ENCODE measurements around the gene EVC. TPM values are rescaled to one million over a fixed set of nuclear protein-coding genes. Genes with fewer than 3 reads are reported as not detected.
"Not testable (repeated sequence)": the region's sequence is repeated elsewhere in the genome, so short reads cannot be mapped to it uniquely, and the experiment has no call there.

EVC gene
- total and polyA plus RNA-seq, 2 of the 4 experiments (the other 2 are of a cell fraction): 16.8 to 18.9 TPM

DNA sequence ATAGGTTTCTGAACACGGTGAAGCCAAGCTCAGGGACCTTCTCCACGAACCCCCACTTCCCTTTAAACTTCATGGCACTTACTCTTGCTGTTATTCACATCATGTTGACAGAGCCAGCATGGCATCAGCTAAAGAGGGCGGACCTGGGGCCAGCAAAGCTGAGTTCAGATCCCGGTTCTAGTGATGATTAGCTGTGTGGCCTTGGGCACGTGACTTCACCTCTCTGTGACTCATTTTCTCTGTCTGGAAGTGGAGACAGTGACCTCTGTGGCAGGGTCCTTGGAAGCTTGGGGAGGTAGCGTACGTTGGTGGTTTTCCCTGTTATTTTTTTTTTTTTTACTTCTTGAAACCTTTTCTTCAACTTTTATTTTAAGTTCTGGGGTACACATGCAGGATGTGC, 13.4 kb downstream of the EVC start:
- no peak overlapping the region for H4K5ac ChIP-seq (ENCODE audit: low read depth, low read length)
- in situ Hi-C loops (cut with MboI; ENCODE audit: low sequenced_read_pairs): no loop called here
- peaks cover 32% of the 10 kb centered on the region for H3K36me3 ChIP-seq (ENCODE audit: control insufficient read depth, insufficient read depth, low read length)
- no peak for DNase-seq
- TF ChIP-seq, protein P1, sequence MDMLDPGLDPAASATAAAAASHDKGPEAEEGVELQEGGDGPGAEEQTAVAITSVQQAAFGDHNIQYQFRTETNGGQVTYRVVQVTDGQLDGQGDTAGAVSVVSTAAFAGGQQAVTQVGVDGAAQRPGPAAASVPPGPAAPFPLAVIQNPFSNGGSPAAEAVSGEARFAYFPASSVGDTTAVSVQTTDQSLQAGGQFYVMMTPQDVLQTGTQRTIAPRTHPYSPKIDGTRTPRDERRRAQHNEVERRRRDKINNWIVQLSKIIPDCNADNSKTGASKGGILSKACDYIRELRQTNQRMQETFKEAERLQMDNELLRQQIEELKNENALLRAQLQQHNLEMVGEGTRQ (IDR thresholded peaks at IDR 0.05; ENCODE audit: low read depth, low read length): peak; percentile 55
- TF ChIP-seq CHD1 (IDR thresholded peaks at IDR 0.05; ENCODE audit: low read depth, low read length) (no peak), MXI1 (IDR thresholded peaks at IDR 0.05; ENCODE audit: borderline replicate concordance, low read depth, low read length) (no peak)
- H2BK5ac ChIP-seq (ENCODE audit: low read depth, low read length, poor library complexity, severe bottlenecking): no peak overlapping the region
- WGBS, 2 experiments (ENCODE audit: extremely low coverage in 2 of 2, insufficient read length in 1 of 2): no CpG with 5 or more reads among the region's 7 CpGs
- H3K79me1 ChIP-seq (ENCODE audit: low read depth in 1 of 2, low read length in 2 of 2): peaks cover 34 to 65% of the 10 kb centered on the region in 2 experiments
- H2AFZ ChIP-seq (replicated peaks; ENCODE audit: low read length, poor library complexity): no peak overlapping the region
- 0 out of 2 replicates have a peak overlapping the region, but pooled peaks have one; percentile 20 for H2AK5ac ChIP-seq (ENCODE audit: low read depth, low read length)
- BruUV-seq (replicated peaks): no TSS peak
- dilution Hi-C loops (cut with HindIII; ENCODE audit: low sequenced_read_pairs, unreplicated experiment): no loop called here
- no peaks in the 10 kb centered on the region for H3K27me3 ChIP-seq (ENCODE audit: control insufficient read depth, insufficient read depth, low read length)
- H4K91ac ChIP-seq (ENCODE audit: insufficient read depth, low read depth, low read length): no peak overlapping the region
- no peak overlapping the region for H4K8ac ChIP-seq (ENCODE audit: low read depth in 2 of 2, low read length in 2 of 2)
- POLR2A ChIA-PET (ENCODE audit: unreplicated experiment): no interaction called here
- peaks cover 32% of the 10 kb centered on the region for H3K9me1 ChIP-seq (ENCODE audit: insufficient read depth, low read length)
- H3K4ac ChIP-seq (ENCODE audit: low read depth, low read length): peak overlapping the region; percentile 7; the same call in 1 of the 2 replicates
- no peak overlapping the region for H3K23ac ChIP-seq (ENCODE audit: low read depth, low read length)
- H3K9ac ChIP-seq (ENCODE audit: low read depth, low read length): no peak overlapping the region
- H2BK20ac ChIP-seq (ENCODE audit: low read depth, low read length): no peak overlapping the region; the same call in 1 of the 2 replicates
- no peak overlapping the region for H3K4me2 ChIP-seq (ENCODE audit: low read depth, low read length)
- H4K20me1 ChIP-seq (ENCODE audit: insufficient read depth, low read length): peaks cover 43% of the 10 kb centered on the region
- no peak overlapping the region for H3K18ac ChIP-seq (ENCODE audit: low read depth, low read length)
- no peak overlapping the region for H3K56ac ChIP-seq (ENCODE audit: extremely low read depth, insufficient read depth, low read length)
- no peak overlapping the region for H2BK120ac ChIP-seq (ENCODE audit: low read depth, low read length)
- 0 out of 2 replicates have a peak overlapping the region, but pooled peaks have one; percentile 6 for H3K14ac ChIP-seq (replicated peaks; ENCODE audit: low read depth, low read length)
- no peak overlapping the region for H3K4me3 ChIP-seq (ENCODE audit: insufficient read depth, low read depth, low read length)
- H3K27ac ChIP-seq (ENCODE audit: insufficient read depth, low read length): no peak overlapping the region
- H2BK15ac ChIP-seq (ENCODE audit: low read depth, low read length): no peak overlapping the region
- ATAC-seq (ENCODE audit: low read depth): no peak
- intact Hi-C loops (cut with micrococcal nuclease): no loop called here
- no peak overlapping the region for H2AK9ac ChIP-seq (replicated peaks; ENCODE audit: low read depth, low read length, poor library complexity)
- no peaks in the 10 kb centered on the region for H3K9me3 ChIP-seq (ENCODE audit: control insufficient read depth, insufficient read depth, low read length)
- CTCF ChIA-PET: interaction anchor here (0.6 kb wide), 1 partner anchor 31 kb away, joined by 3 read pairs; no protein-coding TSS in a partner anchor
- H3K4me1 ChIP-seq (ENCODE audit: control insufficient read depth, insufficient read depth, low read length): peaks cover 15% of the 10 kb centered on the region

DNA sequence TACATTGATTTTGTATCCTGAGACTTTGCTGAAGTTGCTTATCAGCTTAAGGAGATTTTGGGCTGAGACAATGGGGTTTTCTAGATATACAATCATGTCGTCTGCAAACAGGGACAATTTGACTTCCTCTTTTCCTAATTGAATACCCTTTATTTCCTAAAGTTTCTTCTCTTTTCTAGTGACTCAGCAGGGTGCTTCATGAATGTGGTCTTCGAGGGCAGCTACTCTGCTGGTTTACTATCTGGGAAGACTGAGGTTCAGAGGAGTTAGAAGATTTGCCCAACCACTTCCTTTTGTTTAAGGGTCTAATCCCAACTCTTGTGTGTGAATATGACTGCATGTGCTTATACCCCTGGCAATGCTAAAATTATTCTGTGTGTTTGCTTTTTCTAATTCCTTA, 17.4 kb downstream of the EVC start:
- H3K4me1 ChIP-seq (ENCODE audit: control insufficient read depth, insufficient read depth, low read length); H3K4me3 ChIP-seq (ENCODE audit: insufficient read depth, low read depth, low read length); H3K4me2 ChIP-seq (ENCODE audit: low read depth, low read length); H2BK15ac ChIP-seq (ENCODE audit: low read depth, low read length); dilution Hi-C loops (cut with HindIII; ENCODE audit: low sequenced_read_pairs, unreplicated experiment); H2BK120ac ChIP-seq (ENCODE audit: low read depth, low read length); H4K8ac ChIP-seq (ENCODE audit: low read depth in 2 of 2, low read length in 2 of 2); H3K9me3 ChIP-seq (ENCODE audit: control insufficient read depth, insufficient read depth, low read length); POLR2A ChIA-PET (ENCODE audit: unreplicated experiment); in situ Hi-C loops (cut with MboI; ENCODE audit: low sequenced_read_pairs); H2AK5ac ChIP-seq (ENCODE audit: low read depth, low read length); H4K5ac ChIP-seq (ENCODE audit: low read depth, low read length); H3K23ac ChIP-seq (ENCODE audit: low read depth, low read length); H2BK5ac ChIP-seq (ENCODE audit: low read depth, low read length, poor library complexity, severe bottlenecking); CTCF ChIA-PET; BruUV-seq (replicated peaks); H3K56ac ChIP-seq (ENCODE audit: extremely low read depth, insufficient read depth, low read length); H2BK20ac ChIP-seq (ENCODE audit: low read depth, low read length); H3K27me3 ChIP-seq (ENCODE audit: control insufficient read depth, insufficient read depth, low read length); DNase-seq; intact Hi-C loops (cut with micrococcal nuclease); ATAC-seq (ENCODE audit: low read depth); H3K9ac ChIP-seq (ENCODE audit: low read depth, low read length); H3K4ac ChIP-seq (ENCODE audit: low read depth, low read length); H4K91ac ChIP-seq (ENCODE audit: insufficient read depth, low read depth, low read length); H2AFZ ChIP-seq (replicated peaks; ENCODE audit: low read length, poor library complexity); H3K18ac ChIP-seq (ENCODE audit: low read depth, low read length); H2AK9ac ChIP-seq (replicated peaks; ENCODE audit: low read depth, low read length, poor library complexity); H3K27ac ChIP-seq (ENCODE audit: insufficient read depth, low read length); H3K14ac ChIP-seq (replicated peaks; ENCODE audit: low read depth, low read length): not testable (repeated sequence)
- Histone ChIP-seq H3K9me1 (ENCODE audit: insufficient read depth, low read length) (peaks cover 24% of the 10 kb centered on the region; the same call in 1 of the 2 replicates), H3K36me3 (ENCODE audit: control insufficient read depth, insufficient read depth, low read length) (peaks cover 55% of the 10 kb centered on the region), H3K79me1 (ENCODE audit: low read depth in 1 of 2, low read length in 2 of 2) (peaks cover 42 to 71% of the 10 kb centered on the region in 2 experiments), H4K20me1 (ENCODE audit: insufficient read depth, low read length) (peaks cover 28% of the 10 kb centered on the region)
- WGBS, 2 experiments (ENCODE audit: extremely low coverage in 2 of 2, insufficient read length in 1 of 2): no CpG with 5 or more reads among the region's 2 CpGs

Measured in IMR-90 (cell line).